Endothelial cell of umbilical vein (primary cell): ENCODE measurements around the gene ORMDL1. TPM values are rescaled to one million over a fixed set of nuclear protein-coding genes. Genes with fewer than 3 reads are reported as not detected.
A peak's percentile ranks its signal among the peaks of the same experiment; 100 is the strongest.

ENCODE experiments used
- BruUV-seq: library from RNA; stranded (reverse); fragments of 400-500 nt; replicated peaks from 2 replicates; lab custom pipeline; 2021; lab: Mats Ljungman, UMichigan
- CTCF ChIA-PET: fragments of 300-600, 350-600 bp; sonication (Branson Sonifier 250); formaldehyde crosslinking; loops from one replicate; lab custom pipeline; 2021; ENCODE audit warnings: antibody characterized with exemption, inconsistent platforms; lab: Charles Lee
- POLR2A ChIA-PET: fragments of 300-600, 350-600 bp; sonication (Branson Sonifier 250); formaldehyde crosslinking; loops from one replicate; lab custom pipeline; 2021; ENCODE audit warnings: antibody characterized with exemption, inconsistent platforms; lab: Charles Lee
- DNase-seq: peaks from one replicate; pipeline ENCODE4 v3.0.0-alpha.2; 2011; ENCODE audit warnings: low read depth, low spot score
- FAIRE-seq: peaks from 2 replicates; lab custom pipeline; 2011; peaks lifted over from hg19 to GRCh38; lab: Jason Lieb, UNC
- H2AFZ ChIP-seq: 2 replicates; pipeline ENCODE4 v1.6.0; 2012; ENCODE audit warnings: low read depth, low read length, control low read depth, inconsistent platforms
- H3K27ac ChIP-seq: 2 replicates; pipeline ENCODE4 v1.5.1; 2011; ENCODE audit warnings: low read depth, mild to moderate bottlenecking, control low read depth, low read length, moderate library complexity; ENCODE audit not compliant: insufficient read depth
- H3K27me3 ChIP-seq, 2 experiments: 2 replicates each; pipeline versions ENCODE4 v1.6.0 to v1.6.1; 2011; ENCODE audit warnings: low read length in 2 of 2, mixed read lengths in 1 of 2; ENCODE audit not compliant: control insufficient read depth in 2 of 2, insufficient read depth in 2 of 2
- H3K36me3 ChIP-seq, 2 experiments: 2 replicates in 1 of 2; 3 replicates in 1 of 2; pipeline ENCODE4 v1.5.1; 2011; ENCODE audit warnings: low read length in 2 of 2, mild to moderate bottlenecking in 1 of 2, moderate library complexity in 1 of 2; ENCODE audit not compliant: control insufficient read depth in 2 of 2, insufficient read depth in 2 of 2; ENCODE audit errors: extremely low read depth in 1 of 2
- H3K4me1 ChIP-seq: 3 replicates; pipeline ENCODE4 v1.5.1; 2011; ENCODE audit warnings: mild to moderate bottlenecking, low read length; ENCODE audit not compliant: control insufficient read depth, insufficient read depth; ENCODE audit errors: extremely low read depth
- H3K4me2 ChIP-seq: 2 replicates; pipeline ENCODE4 v1.6.1; 2011; ENCODE audit warnings: low read length, control low read depth, mixed read lengths; ENCODE audit not compliant: insufficient read depth
- H3K4me3 ChIP-seq, 3 experiments: fragments of 200-600 bp in 1 of 3; sonication (generic), shearing (Covaris generic) in 1 of 3; replicated peaks in 1 of 3; 2 replicates each; pipeline ENCODE4 v1.5.1; 2011 to 2016; ENCODE audit warnings: control low read depth in 3 of 3, low read length in 3 of 3, mild to moderate bottlenecking in 2 of 3, inconsistent platforms in 1 of 3, low read depth in 1 of 3, moderate library complexity in 1 of 3; ENCODE audit not compliant: insufficient read depth in 1 of 3
- H3K79me2 ChIP-seq: 2 replicates; pipeline ENCODE4 v1.6.0; 2012; ENCODE audit warnings: low read length, inconsistent platforms; ENCODE audit not compliant: control insufficient read depth, insufficient read depth
- H3K9ac ChIP-seq: replicated peaks from 2 replicates; pipeline ENCODE3; 2011; ENCODE audit warnings: low read length, control low read depth; ENCODE audit not compliant: insufficient read depth; ENCODE audit errors: extremely low read depth
- H3K9me1 ChIP-seq: replicated peaks from 3 replicates; pipeline ENCODE4 v1.6.0; 2011; ENCODE audit warnings: mild to moderate bottlenecking, low read length; ENCODE audit not compliant: control insufficient read depth, insufficient read depth; ENCODE audit errors: extremely low read depth
- H3K9me3 ChIP-seq: replicated peaks from 2 replicates; pipeline ENCODE4 v1.5.1; 2012; ENCODE audit warnings: low read length, inconsistent platforms; ENCODE audit not compliant: control insufficient read depth, insufficient read depth
- H4K20me1 ChIP-seq: replicated peaks from 2 replicates; pipeline ENCODE3; 2011; ENCODE audit warnings: mild to moderate bottlenecking, low read length; ENCODE audit not compliant: control insufficient read depth, insufficient read depth; ENCODE audit errors: extremely low read depth
- FOS ChIP-seq: IDR thresholded peaks from 2 replicates; pipeline ENCODE4 v1.6.1; 2011; ENCODE audit warnings: mild to moderate bottlenecking, low read length, moderate library complexity, borderline replicate concordance; ENCODE audit not compliant: insufficient read depth
- GATA2 ChIP-seq: IDR thresholded peaks from 2 replicates; pipeline ENCODE4 v1.7.0; 2011; ENCODE audit warnings: low read depth, mild to moderate bottlenecking, moderate library complexity, mixed read lengths, low read length; ENCODE audit not compliant: insufficient read length, insufficient read depth
- JUN ChIP-seq: IDR thresholded peaks from 2 replicates; pipeline ENCODE4 v1.6.1; 2011; ENCODE audit warnings: borderline replicate concordance, low read depth; ENCODE audit not compliant: insufficient read length, insufficient read depth
- MYC ChIP-seq: IDR thresholded peaks from one replicate; pipeline ENCODE4 v1.6.1; 2011; ENCODE audit warnings: mild to moderate bottlenecking, low read depth, low read length
- POLR2A ChIP-seq: IDR thresholded peaks from 2 replicates; pipeline ENCODE4 v1.6.1; 2012; ENCODE audit warnings: low read depth, mild to moderate bottlenecking, control low read depth, low read length
- POLR2AphosphoS5 ChIP-seq: IDR thresholded peaks from 2 replicates; pipeline ENCODE4 v1.6.1; 2012; ENCODE audit warnings: low read depth, mild to moderate bottlenecking, control low read depth, low read length, moderate library complexity; ENCODE audit not compliant: insufficient read depth
- dilution Hi-C: fragments of 300-500 bp; cut with MboI; formaldehyde crosslinking; loops from one replicate; pipeline ENCODE4 v1.15.0; 2019; ENCODE audit warnings: low sequenced_read_pairs; ENCODE audit not compliant: extremely low pct_ligation_motif_present
- intact Hi-C: fragments of 100-400 bp; cut with micrococcal nuclease; formaldehyde crosslinking; loops from one replicate; pipeline ENCODE4 v1.10.0; 2022
- polyA plus RNA-seq, 4 experiments: library from polyadenylated mRNA; depleted of rRNA in 3 of 4; stranded (reverse) in 3 of 4; unstranded in 1 of 4; fragments of >200 nt; gene quantifications; 2 replicates each; pipeline versions ENCODE4 v1.2.1 to v1.2.3, GENCODE V29; 2011 to 2012; ENCODE audit warnings: missing spikeins in 1 of 4
- total RNA-seq: library from RNA; stranded (reverse); gene quantifications from 2 replicates; pipeline ENCODE4 v1.2.3, GENCODE V29; 2021
- TF ChIP-seq, protein P1 (sequence below): IDR thresholded peaks from 2 replicates; pipeline ENCODE4 v1.6.1; 2011; ENCODE audit not compliant: insufficient read depth, insufficient read length

Gene ORMDL1
- total and polyA plus RNA-seq, 2 donors (not counting 3 experiments of a cell fraction or from before 2014, with no cell fraction given) = 54.5 to 58.0 TPM

DNA sequence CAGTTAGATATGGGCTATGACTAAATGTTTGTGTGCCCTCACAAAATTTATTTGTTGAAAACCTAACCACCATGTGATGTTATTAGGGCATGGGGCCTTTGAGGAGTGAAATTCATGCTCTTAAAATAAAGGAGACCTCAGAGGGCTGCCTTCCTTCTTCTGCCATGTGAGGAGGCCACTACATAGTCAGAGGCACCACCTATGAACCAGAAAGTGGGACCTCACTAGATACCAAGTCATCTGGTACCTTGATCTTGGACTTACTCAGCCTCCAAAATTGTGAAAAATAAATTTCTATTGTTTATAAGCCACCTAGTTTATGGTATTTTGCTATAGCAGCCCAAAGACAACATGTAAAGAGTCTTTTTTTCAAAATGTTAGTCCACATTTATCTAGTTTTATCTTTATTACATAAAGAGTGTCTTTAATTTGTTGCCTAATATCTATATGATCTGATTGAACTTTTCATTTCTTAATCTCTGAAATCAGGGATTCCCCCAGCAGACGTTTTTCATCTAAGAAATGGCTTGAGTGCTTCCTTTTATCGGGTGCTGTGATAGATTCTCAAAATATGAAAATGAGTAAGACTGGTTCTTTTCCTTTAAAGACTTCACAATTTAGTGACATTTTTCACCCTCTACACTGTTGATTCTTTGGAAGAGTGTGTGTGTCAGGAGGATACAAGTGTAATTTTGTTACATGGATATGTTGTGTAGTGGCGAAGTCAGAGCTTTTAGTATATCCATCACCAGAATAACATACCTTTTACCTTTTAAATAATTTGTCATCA is 34.3 kb upstream of the ORMDL1 start:
- H2AFZ ChIP-seq = no peak overlapping the region
- no peaks in the 10 kb centered on the region for H3K9me1 ChIP-seq
- TF ChIP-seq, protein P1, sequence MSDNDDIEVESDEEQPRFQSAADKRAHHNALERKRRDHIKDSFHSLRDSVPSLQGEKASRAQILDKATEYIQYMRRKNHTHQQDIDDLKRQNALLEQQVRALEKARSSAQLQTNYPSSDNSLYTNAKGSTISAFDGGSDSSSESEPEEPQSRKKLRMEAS = no peak
- no peak for TF ChIP-seq POLR2AphosphoS5
- peaks cover 0 to 2% of the 10 kb centered on the region in 2 experiments for H3K36me3 ChIP-seq
- H3K4me3 ChIP-seq = no peak overlapping the region
- H3K4me1 ChIP-seq = no peaks in the 10 kb centered on the region
- H3K9ac ChIP-seq = no peak overlapping the region
- dilution Hi-C loops = no loop called here
- H3K27me3 ChIP-seq = no peaks in the 10 kb centered on the region
- intact Hi-C loops = no loop called here
- no peaks in the 10 kb centered on the region for H3K9me3 ChIP-seq
- POLR2A ChIA-PET = interaction anchor here (0.6 kb wide), 1 partner anchor 204 kb away, joined by 3 read pairs; no protein-coding TSS in a partner anchor
- no peaks in the 10 kb centered on the region for H3K79me2 ChIP-seq
- H4K20me1 ChIP-seq = no peaks in the 10 kb centered on the region
- DNase-seq (no peak), FAIRE-seq (no peak)
- no TSS peak for BruUV-seq
- no peak overlapping the region for H3K4me2 ChIP-seq
- CTCF ChIA-PET = no interaction called here
- no peak overlapping the region for H3K27ac ChIP-seq

DNA sequence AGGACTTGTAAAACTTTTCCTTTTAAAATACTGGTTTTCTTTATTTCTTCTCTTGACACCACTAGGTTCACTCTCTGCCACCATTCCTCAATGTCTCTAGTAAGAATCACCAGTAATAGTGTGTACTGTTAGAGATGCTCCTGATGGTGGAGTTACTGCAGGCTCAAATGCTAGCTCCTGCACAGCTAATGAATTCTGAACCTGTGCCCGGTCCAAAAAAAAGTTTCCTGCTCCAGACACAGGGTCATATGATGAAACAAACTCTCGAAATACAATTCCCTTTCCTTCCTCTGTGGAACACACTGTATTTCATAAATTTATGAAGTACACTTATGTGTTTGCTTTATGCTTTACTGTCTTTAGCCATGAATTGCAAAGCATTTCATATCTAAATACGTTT is 19.3 kb upstream of the ORMDL1 start:
- Histone ChIP-seq H3K9me1 (no peaks in the 10 kb centered on the region), H4K20me1 (no peaks in the 10 kb centered on the region), H3K4me3 (no peak overlapping the region), H3K79me2 (peaks cover 4% of the 10 kb centered on the region), H3K27me3 (no peaks in the 10 kb centered on the region), H3K36me3 (peaks cover 0 to 6% of the 10 kb centered on the region in 2 experiments), H3K9ac (no peak overlapping the region), H2AFZ (no peak overlapping the region), H3K4me1 (no peaks in the 10 kb centered on the region), H3K4me2 (no peak overlapping the region), H3K27ac (no peak overlapping the region), H3K9me3 (no peaks in the 10 kb centered on the region)
- no peak for TF ChIP-seq GATA2
- TF ChIP-seq MYC = no peak
- no peak for TF ChIP-seq JUN
- no peak for TF ChIP-seq FOS
- TF ChIP-seq POLR2A = no peak
- dilution Hi-C loops (no loop called here), intact Hi-C loops (no loop called here)
- DNase-seq (peak; percentile 33), FAIRE-seq (no peak)
- no TSS peak for BruUV-seq
- ChIA-PET CTCF (interaction anchor here (1.0 to 2.1 kb wide), 2 partner anchors 13 to 16 kb away, joined by 3 to 5 read pairs; no protein-coding TSS in a partner anchor), POLR2A (no interaction called here)
